ENCODE results near the gene AHNAK.

DNA sequence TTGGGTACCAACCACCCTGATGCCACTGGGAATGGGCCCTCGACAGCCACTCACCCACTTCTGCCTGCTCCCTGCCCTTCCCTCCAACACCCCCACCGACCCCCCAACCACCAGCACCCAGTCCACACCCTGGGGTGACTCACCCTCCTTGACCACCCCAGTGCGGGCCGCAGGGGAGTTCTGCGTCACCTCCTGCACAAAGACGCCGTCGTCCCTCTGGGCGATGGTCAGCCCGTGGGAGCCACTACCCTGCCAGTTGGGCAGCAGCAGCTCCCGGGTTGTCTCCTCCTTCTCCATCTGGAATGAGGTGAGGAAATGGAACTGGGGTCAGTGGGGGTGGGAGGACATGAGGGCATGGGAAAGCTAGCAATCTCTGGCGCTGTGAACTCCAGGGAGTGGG, 10.8 kb downstream of the AHNAK start:
- TF ChIP-seq CTCF (conservative IDR thresholded peaks at IDR 0.05; ENCODE audit: low read depth, low read length) (no peak), EZH2 (IDR thresholded peaks at IDR 0.05; ENCODE audit: borderline replicate concordance, low read depth, low read length, poor library complexity, severe bottlenecking) (no peak)

All from A673 (cell line).